ENCODE measurements around the gene BCAT1.

BCAT1 gene

GRCh38 chr12:24840046-24840800, 108.7 kb downstream of the BCAT1 start:
- TF ChIP-seq, protein P1, sequence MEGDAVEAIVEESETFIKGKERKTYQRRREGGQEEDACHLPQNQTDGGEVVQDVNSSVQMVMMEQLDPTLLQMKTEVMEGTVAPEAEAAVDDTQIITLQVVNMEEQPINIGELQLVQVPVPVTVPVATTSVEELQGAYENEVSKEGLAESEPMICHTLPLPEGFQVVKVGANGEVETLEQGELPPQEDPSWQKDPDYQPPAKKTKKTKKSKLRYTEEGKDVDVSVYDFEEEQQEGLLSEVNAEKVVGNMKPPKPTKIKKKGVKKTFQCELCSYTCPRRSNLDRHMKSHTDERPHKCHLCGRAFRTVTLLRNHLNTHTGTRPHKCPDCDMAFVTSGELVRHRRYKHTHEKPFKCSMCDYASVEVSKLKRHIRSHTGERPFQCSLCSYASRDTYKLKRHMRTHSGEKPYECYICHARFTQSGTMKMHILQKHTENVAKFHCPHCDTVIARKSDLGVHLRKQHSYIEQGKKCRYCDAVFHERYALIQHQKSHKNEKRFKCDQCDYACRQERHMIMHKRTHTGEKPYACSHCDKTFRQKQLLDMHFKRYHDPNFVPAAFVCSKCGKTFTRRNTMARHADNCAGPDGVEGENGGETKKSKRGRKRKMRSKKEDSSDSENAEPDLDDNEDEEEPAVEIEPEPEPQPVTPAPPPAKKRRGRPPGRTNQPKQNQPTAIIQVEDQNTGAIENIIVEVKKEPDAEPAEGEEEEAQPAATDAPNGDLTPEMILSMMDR (conservative IDR thresholded peaks at IDR 0.05; ENCODE audit: low read depth, low read length): no peak
- DNase-seq (ENCODE audit: low read depth): no peak
- H3K4me3 ChIP-seq (ENCODE audit: low read length): no peak overlapping the region

DNA sequence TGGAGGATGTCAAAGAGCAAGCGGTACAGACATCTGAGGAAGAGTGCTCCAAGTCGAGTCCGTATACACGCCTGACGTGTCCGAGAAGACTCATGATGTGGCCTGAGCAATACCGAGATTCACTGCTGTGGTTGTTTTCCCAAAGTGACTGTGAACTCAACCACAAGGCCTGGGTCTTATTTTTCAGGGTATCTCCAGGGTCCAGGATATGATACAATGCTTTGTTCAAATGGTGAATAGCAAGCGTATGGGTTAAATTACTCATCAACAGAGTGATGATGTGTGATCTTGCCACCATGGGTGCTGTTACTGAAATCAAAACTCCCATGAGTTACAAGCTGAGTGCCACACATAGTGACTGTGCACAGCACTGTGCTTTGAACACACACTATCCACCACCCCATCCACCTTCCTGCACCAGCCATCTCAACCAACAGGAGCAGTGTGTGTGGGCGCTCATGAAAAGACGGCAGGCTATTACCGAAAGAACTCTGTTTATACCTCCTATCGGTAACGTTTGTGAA, 109.6 kb downstream of the BCAT1 start:
- H3K4me3 ChIP-seq (ENCODE audit: low read length): no peak overlapping the region
- TF ChIP-seq, protein P1 (conservative IDR thresholded peaks at IDR 0.05; ENCODE audit: low read depth, low read length): no peak
- DNase-seq (ENCODE audit: low read depth): no peak

DNA sequence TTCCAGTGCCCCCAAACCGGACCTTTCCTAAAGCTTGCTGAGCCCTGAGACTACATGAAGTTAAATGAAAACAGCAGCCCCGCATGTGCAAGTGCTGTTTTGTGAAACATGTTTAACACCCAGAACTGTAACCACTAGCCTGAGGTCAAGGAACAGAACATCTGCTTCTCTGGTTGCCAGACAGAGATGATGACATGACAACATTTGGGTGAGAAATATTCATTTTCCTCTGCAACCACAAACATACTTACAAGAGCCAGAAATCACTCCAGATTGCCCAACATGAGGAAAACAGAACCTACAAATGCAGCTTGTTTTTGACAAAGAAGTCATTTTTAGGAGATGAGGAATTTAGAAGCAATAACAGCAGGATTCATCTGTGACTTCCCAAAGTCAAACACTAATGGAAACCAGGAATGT, 110.4 kb downstream of the BCAT1 start:
- no peak for DNase-seq (ENCODE audit: low read depth)
- TF ChIP-seq, protein P1 (conservative IDR thresholded peaks at IDR 0.05; ENCODE audit: low read depth, low read length): no peak

DNA sequence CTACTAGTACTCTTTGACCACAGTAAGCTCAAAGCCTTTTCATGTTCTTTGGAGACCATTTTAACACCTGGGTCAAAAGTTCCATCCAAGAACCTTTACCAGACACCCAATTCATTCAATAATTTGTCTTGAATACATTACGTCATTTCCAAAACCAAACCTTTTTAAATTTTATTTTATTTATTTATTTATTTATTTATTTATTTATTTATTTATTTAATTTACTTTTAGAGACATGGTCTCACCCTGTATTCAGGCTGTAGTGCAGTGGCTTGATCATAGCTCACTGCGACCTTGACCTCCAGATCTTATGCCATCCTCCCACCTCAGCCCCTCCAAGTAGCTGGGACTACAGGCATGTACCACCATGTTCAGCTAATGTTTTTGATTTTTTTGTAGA, 113.5 kb downstream of the BCAT1 start:
- DNase-seq (ENCODE audit: low read depth): no peak
- TF ChIP-seq, protein P1 (conservative IDR thresholded peaks at IDR 0.05; ENCODE audit: low read depth, low read length): no peak
- no peak overlapping the region for H3K4me3 ChIP-seq (ENCODE audit: low read length)

More for the DNA sequence above, 110.4 kb downstream of the BCAT1 start:
- H3K4me3 ChIP-seq (ENCODE audit: low read length): no peak overlapping the region

GRCh38 chr12:24833513-24833912, 115.4 kb downstream of the BCAT1 start:
- DNase-seq (ENCODE audit: low read depth): no peak
- H3K4me3 ChIP-seq (ENCODE audit: low read length): no peak overlapping the region
- TF ChIP-seq, protein P1 (conservative IDR thresholded peaks at IDR 0.05; ENCODE audit: low read depth, low read length): no peak

DNA sequence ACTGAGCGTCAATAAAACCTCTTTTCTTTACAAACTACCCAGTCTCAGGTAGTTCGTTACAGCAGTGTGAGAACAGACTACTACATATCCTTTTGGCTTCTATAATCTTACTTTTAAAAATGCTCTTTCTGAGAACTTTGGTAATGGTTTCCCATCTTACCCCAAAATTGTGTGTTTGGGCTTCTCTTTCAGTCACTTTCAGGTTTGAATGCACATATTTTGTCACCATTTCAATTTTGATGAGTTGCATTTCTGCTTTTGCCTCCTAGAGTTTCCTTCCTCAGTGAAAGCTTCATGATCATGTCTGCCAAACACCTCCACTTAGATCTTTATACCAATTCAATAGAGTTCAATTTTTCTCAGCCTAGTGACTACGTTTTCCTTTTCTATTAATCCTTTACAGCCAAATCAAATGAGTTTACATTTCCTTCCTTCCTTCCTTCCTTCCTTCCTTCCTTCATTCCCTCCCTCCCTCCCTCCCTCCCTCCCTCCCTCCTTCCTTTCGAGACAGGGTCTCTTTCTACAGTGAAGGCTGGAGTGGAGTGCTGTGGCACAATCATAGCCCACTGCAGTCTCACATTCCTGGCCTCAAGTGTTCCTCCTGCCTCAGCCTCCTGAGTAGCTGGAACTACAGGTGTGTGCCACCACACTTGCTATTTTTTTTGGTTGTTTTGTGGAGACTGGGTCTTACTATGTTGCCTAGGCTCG, 124.9 kb downstream of the BCAT1 start:
- TF ChIP-seq, protein P1 (conservative IDR thresholded peaks at IDR 0.05; ENCODE audit: low read depth, low read length): no peak
- no peak for DNase-seq (ENCODE audit: low read depth)
- H3K4me3 ChIP-seq (ENCODE audit: low read length): no peak overlapping the region

Data from retinal pigment epithelial cell (primary cell).